NCI-H524 treated with DMSO at 0.1 percent for 48 hours (cell line): ENCODE data around the gene PFKFB3.
"Not testable (repeated sequence)": the region's sequence is repeated elsewhere in the genome, so short reads cannot be mapped to it uniquely, and the experiment has no call there.

Experiments
- DNase-seq: peaks from one replicate; lab custom pipeline; 2025; lab: John Stamatoyannopoulos, UW

PFKFB3 gene

DNA sequence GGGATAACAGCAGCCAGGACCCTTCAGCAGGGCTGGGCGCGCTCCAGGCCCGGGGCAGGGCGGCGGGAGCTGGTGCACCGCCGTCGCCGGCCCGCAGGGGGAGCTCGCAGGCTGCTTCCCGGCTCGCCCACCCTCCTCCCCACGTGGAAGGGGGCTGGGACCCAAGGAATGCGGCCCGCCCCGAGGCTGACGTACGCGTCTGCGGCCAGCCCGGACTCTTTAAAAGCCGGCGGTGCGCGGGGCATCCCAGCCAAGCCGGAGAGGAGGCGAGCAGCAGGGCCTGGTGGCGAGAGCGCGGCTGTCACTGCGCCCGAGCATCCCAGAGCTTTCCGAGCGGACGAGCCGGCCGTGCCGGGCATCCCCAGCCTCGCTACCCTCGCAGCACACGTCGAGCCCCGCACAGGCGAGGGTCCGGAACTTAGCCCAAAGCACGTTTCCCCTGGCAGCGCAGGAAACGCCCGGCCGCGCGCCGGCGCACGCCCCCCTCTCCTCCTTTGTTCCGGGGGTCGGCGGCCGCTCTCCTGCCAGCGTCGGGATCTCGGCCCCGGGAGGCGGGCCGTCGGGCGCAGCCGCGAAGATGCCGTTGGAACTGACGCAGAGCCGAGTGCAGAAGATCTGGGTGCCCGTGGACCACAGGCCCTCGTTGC lies at the start of gene PFKFB3:
Gene PFKFB3, plus strand, starts transcription at position 249 of the 647 bp plus-strand sequence. Its CDS starts 329 bp downstream, at position 578.
- peak; percentile 1 for DNase-seq

DNA sequence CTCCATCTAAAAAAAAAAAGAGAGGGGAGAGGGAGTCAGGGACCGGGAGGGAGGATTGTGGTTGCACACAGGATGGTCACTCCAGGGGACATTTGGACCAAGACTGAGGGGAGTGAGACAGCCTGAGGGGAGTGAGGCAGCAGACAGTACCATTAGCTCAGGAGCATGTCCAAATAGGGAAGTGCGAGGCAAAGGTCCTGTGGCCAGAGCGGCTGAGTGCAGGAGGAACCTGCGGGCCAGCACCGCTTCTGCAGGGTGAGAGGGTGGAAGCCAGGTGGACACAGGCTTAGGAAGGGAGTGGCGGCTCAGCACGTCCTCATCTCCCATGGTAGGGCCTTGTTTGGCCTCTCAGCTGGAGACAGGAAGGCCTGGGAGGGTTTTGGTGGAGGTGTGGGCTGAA lies 48.9 kb upstream of the PFKFB3 start:
- DNase-seq, result no peak

DNA sequence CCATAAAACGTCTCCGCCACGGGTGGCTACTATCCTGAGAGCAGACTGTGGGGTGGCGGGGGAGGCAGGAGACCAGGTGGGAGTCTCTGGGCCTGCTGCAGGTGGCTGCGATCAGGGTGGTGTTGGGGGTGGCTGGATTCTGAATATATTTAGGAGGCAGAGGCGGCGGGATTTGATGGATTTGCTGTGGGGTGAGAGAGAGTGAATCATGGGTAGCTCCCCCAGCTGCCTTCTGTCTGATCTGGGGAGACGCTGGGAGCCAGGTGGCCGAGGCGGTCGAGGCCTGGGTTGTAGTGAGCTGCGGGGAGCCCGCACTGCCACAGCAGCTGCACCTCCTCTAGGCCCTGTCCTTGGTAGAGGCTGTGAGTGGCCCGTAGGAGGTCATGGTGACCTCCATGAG lies 48.2 kb upstream of the PFKFB3 start:
- DNase-seq, result no peak

DNA sequence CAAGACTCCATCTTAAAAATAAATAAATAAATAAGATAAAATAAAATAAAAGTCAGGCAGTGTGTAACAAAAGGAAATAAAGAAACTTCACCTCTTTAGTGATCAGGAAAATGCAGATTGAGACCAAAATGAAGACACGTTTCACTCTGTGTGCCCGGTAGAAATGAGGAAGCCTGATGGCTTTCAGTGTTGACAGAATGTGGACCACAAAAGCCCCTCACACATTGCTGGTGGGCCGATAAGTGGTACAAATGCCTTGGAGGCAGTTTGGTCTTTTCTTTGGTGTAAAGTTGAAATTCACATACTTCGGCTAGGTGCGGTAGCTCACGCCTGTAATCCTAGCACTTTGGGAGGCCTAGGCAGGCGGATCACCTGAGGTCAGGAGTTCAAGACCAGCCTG lies 44.5 kb upstream of the PFKFB3 start:
- no peak for DNase-seq

DNA sequence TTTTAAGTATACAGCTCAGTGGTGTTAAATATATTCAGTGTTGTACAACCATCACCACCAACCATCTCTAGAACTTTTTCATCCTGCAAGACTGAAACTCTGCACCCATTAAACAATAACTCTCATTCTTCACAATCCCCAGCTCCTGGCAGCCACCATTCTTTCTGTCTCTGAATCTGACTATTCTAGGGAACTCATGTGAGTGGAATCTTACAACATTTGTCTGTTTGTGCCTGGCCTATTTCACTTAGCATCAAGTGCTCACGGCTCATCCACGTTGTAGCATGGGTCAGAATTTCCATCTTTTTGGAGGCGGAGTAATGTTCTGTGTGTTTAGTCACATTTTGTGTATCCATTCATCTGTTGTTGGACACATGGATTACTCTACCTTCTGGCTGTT lies 40.8 kb upstream of the PFKFB3 start:
- DNase-seq, result no peak

DNA sequence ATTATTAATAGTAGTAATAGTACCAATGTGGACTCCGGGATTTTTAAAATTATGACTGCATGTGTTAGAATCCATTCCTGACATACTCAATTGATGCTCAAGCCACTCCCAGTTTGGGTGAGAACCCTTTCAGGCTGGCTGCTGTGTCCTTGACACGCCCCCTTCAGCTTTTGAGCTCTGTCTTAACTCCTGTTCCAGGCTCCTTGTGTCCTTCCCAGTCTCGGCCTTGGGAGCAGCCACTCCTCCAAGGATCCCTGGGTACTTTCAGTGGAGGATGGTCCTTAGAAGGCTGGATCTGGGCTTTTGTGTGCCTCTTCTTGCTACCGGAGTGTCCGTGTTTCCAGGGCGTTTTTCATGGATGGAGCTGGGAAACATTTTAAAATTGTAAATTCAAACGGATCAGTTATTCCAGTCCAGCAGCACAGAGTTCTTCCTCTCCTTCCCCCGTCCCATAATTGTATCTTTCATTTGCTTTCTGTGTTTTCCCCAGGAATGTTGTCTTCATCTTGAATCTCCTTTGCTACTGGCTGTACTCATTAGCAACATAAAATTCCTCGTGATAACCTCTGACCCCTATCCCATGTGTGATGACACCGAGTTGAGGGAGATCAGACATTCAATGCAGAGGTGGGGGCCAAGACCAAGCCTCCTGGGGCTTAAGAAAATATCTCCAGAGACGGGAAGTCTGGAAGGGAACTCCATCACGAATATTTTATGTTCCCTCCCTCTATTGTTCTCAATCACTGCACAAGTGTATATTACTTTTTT lies 40.0 kb upstream of the PFKFB3 start:
- no peak for DNase-seq

DNA sequence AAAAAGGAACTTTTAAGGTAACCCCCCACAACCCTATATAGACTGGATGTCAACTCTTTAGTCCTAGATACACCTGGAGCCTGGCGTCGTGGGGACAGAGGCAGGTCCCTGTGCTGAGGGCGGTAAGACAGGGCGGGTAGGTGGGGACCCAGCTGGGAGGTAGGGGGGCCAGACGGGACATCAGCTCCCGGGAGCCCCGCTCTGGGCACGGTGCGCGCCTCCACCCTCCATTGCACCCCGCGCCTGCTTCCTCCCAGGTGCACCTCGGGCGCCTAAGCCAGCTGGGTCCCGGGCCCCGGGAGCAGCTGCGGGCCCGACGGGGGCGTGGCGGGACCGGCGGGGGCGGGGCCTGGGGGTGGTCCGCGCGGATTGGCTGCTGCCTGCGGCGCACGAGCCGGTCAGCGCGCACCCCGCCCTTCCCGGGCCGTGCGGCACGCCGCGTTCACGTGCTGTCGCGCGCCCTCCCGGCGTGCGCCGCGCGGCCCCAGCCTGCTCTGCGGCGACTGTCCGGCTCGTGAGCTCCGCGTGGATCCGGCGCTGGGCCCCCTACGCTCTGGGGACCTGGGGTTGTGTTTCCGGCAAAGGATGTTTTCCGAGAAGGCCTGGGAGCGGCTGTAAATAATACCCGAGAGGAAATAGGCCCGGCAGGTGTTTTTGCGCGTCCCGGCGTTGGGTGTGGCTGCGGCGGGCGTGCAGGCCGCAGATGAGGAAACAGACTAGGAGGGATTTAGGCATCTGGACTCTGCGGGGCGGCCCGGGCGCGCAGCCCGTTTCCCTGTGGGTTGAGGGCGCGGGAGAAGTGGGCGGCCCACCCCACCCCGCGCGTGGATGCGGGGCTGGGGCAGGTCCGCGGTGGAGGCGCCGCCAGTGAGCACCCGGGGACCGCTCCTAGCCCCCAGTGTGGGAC lies 39.1 kb upstream of the PFKFB3 start:
- no peak for DNase-seq

DNA sequence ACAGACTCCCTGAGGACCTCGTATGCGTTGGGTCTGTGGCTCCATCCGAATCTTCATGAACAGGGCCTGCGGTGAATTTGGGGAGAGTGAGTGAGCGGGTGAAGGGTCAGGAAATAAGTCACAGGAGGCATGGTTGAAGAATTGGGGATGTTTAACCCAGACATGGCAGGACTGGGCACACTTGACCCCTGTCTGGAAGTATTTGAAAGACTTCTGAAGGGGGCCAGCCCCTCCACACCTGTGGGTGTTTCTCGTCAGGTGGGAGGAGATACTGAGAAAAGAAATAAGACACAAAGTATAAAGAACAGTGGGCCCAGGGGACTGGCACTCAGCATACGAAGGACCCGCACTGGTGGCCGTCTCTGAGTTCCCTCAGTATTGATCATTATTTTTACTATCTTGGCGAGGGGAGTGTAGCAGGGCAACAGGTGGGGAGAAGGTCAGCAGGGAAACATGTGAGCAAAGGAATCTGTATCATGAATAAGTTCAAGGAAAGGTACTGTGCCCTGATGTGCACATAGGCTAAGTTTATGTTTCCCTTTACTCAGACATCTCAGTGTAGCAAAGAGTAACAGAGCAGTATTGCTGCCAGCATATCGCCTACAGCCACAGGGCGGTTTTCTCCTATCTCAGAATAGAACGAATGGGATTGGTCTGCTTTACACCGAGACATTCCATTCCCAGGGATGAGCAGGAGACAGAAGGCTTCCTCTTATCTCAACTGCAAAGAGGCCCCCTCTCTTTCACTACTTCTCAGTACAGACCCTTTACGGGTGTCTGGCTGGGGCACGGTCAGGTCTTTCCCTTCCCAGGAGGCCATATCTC lies 38.2 kb upstream of the PFKFB3 start:
- no peak for DNase-seq

DNA sequence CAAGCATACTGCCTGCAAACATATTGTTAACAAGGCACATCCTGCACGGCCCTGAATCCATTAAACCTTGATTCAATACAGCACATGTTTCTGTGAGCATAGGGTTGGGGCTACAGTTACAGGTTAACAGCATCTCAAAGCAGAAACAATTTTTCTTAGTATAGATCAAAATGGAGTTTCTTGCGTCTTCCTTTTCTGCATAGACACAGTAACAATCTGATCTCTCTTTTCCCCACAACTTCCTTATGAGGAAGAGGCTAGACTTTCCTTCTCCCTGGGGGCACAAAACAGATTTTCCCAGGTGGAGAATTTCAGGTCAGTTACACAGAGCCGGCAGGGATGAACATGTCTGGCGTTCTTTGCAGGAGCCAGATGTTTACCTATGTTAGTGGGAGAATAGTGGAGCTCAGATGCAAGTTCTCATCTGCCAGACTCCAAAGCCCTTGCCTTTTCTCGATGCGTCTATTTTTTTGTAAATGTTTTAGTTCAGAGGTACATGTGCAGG lies 37.5 kb upstream of the PFKFB3 start:
- no peak for DNase-seq

DNA sequence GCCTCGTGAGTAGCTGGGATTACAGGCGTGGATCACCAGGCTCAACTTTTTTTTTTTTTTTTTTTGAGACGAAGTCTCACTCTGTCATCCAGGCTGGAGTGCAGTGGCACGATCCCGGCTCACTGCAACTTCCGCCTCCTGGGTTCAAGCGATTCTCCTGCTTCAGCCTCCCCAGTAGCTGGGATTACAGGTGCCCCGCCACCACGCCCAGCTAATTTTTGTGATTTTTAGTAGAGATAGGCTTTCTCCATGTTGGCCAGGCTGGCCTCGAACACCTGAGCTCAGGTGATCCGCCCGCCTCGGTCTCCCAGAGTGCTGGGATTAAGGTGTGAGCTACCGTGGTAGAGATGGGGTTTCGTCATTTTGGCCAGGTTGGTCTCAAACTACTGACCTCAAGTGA lies 36.8 kb upstream of the PFKFB3 start:
- not testable (repeated sequence) for DNase-seq

DNA sequence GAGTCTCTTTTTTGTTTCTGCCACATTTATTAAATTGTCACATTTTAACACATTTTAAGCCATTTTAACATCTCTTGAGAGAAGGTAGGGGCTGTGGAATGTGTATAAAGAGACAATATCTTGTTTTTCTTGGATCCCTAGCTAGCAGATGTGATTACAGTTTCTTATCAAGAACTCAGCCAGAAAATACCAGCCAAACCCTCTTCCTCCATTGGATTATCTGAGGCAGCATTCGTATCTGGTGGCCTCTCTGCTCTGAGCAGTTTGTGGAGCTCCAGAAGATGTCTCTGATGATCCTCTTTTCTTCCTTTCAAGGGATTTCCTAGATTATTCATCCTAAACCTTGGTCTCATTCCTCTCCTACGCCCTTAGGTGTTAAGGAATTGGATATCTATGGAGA lies 35.3 kb upstream of the PFKFB3 start:
- no peak for DNase-seq

DNA sequence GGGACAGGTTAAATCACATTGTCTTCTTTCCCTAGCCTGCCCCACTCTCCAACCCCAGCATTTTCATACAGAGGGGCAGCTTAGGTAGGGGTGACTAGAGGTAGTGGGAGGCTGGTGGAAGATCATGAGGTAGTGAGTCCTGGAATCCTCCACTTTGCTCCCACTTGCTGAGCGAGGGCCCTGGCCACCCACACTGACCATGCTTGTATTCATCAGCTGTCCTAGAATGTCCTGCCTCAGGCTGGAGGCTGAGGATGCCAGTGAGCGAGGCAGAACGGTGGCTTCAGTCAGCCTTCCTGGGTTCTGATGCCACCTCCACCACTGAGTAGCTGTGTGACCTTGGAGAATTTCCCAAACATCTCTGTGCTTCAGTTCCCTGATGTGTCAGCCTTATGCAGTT lies 34.6 kb upstream of the PFKFB3 start:
- DNase-seq, result no peak

DNA sequence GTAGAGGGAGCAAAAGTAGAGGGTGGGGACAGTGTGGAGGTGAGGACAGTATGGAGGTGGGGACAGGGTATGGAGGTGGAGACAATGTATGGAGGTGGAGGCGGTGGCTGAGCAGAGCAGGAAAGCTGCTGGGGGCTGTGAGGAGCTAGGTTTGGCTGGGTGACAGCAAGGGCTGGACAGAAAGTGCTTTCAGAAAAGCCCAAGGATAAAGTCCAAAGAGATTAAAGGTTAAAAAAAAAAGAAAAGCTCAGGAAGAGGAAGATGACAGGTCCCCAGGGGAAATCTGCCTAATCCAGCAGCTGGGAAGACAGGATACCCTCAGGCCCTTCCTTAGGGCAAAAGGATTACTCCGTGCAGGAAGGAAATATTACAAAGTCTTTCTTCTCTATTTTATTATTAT lies 32.1 kb upstream of the PFKFB3 start:
- DNase-seq, result no peak

DNA sequence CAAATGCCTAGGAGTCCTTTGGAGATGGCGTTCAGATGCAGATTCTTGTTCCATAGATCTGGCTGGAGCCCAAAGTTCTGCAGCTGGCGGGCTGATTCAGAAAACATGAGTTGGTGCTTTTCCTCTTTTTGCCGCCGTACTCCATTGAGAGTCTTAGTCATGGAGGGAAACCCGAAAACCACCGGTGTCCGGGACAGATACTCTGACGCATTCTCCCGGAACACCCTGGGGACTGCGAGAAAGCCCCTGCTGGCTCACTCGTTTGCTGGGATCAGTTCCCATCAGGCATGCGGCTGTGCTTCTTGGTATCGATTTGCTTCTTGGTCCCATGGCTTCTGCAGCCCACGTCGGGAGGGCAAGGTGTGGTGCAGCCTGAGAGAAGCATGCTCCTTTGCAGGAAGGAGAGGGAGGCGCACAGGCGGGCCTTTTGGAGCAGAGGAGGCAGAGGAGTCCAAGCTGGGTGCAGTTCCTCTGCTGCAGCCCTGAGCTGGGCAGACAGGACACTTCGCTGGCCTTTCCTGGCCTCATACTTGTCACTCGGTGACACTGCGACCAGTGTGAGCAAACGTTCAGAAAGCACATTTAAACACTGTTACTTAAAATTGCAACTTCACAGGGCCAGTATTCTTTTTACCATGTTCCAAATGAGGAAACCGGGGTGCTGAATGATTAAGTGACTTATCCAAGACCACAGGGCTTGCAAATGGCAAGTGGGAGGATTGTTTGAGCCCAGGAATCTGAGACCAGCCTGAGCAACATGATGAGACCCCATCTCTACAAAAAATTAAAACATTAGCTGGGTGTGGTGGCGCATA lies 30.6 kb upstream of the PFKFB3 start:
- DNase-seq, result no peak

DNA sequence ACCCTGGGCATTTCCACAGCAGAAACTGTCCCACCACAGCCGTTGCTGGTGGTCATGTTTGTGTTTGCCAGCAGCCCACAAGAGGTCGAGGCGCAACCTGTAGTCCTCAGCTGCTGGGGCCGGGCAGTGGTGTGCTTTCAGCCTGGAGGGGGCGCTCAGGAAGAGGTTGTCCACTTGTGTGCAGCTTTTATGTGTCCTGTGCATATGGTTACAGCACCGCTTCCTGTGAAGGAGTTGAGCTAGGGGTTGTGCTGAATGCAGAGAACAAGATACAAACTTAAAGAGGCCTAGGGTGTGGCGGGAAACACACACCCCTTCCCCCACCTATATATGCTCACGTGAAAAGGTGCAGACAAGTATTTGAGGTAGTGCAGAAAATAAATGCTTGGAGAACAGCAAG lies 29.5 kb upstream of the PFKFB3 start:
- no peak for DNase-seq

DNA sequence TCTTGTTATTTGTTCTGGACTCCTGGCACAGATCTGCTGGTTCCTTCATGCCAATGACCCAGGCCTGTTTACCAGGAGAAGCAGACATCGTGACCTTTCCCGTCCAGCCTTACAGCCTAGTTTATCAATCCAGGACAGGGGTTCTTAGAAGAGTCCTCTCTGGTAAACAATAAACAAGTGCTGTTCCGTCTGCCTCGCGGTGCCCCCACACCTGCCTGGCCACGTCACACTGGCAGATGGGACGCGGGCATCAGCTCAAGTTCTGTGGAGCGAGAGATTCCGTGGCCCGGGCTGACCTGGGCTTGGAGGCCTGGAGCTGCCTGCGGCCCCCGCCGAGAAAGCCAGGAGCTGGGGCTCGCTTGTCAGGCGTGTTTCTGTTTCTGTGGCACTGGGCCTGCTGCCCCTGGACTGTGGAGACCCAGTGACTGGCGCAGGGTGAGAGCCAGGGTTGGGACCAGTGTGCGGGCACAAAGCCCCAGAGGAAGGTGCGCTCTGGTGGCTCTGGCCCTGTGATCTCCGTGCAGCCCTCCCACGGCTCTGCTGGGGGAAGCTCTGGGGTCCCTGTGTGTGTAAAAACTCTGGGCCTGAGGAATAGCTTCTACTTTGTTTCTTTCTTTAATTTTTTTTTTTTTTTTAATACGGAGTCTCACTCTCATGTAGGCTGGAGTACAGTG lies 28.4 kb upstream of the PFKFB3 start:
- no peak for DNase-seq

DNA sequence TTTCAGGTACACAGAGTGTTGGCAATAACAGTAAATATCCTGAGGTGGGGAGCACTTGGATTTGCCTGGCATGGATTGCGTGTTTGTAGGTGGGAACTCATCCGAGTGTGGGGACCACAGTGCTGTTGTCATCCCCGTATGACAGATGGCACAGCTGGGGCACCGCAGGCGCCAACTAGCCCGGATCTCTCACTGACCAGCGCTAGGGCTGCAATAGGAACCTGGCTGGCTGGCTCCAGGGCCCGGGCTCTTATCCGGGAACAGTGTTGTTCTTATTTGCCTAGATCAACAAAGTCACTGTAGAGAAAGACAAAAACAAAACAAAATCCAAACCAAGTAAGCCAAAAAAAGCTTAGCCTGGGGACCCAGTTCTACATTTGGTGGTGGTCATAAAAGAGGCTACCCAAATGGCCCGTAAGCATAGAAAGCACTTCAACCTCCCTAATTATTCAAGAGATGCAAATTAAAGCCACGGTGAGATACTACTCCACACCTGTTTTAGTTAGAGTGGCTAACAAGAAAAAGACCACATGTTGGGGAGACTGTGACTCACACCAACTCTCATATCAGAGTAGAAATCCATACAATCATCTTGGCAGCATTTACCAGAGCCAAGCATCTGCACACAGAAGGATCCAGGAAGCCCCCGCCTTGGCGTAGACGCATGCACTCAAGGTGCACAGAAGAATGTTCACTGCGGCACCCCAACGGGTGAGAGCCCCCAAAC lies 27.2 kb upstream of the PFKFB3 start:
- no peak for DNase-seq

DNA sequence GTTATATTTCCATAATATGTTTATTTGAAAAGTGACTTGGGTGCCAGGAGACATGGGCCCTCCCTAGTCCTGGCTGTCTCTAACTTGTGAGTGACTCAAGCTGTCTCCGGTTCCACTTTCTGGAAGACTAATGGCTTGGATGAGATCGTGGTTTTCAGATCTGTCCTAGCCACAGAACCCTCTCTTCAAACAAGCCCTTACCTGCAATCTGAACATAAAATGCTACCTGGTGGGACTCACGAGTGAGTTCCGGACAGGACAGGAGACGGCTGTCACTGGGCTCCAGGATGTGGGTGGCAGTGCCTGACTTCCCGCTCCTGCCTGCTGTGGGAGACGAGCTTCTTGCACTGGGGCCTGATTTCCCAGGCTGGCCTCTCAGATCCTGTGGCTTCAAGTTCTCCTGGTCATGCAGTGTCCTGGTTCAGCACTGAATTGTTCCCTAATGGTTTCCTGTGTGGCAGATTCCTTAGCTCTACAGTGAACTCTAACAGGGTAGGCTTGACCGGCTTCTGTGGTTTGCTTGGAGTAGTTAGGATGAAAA lies 26.0 kb upstream of the PFKFB3 start:
- no peak for DNase-seq

DNA sequence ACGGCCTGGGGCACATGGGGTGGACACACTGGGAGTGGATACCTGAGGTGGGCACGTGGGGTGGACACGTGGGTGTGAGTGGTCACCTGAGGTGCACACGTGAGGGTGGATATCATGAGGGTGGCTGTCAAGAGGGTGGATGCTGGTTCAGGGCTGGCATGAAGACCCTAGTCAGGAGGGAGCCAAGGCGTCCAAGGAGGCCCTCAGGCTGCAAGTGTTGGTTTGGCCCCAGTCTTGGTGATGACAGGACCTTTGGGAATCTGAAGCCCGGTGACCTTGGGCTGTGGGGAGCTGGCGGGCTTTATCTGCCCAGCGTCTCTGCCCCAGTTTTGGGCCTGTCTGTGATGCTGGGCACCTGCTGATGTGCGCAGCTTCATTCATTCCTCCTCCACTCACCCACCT lies 24.9 kb upstream of the PFKFB3 start:
- DNase-seq, result no peak
